IPS-18c (cell line): ENCODE data around the gene FXYD2.
"Not testable (repeated sequence)": the region's sequence is repeated elsewhere in the genome, so short reads cannot be mapped to it uniquely, and the experiment has no call there.

ENCODE experiments used
- H3K4me3 ChIP-seq: 2 replicates; pipeline ENCODE4 v1.7.0; 2013; ENCODE audit warnings: low read depth, mild to moderate bottlenecking, low read length, moderate library complexity; ENCODE audit not compliant: insufficient read depth
- H3K9me3 ChIP-seq: one replicate; pipeline ENCODE4 v1.6.1; 2013; ENCODE audit warnings: mild to moderate bottlenecking, low read length, moderate library complexity; ENCODE audit not compliant: control insufficient read depth, insufficient read depth

Gene FXYD2

GRCh38 chr11:117817368-117818040 is 7.0 kb downstream of the FXYD2 start:
- no peak overlapping the region for H3K4me3 ChIP-seq
- no peaks in the 10 kb centered on the region for H3K9me3 ChIP-seq

GRCh38 chr11:117816846-117817367 is 7.6 kb downstream of the FXYD2 start:
- no peaks in the 10 kb centered on the region for H3K9me3 ChIP-seq
- no peak overlapping the region; the same call in 1 of the 2 replicates for H3K4me3 ChIP-seq

GRCh38 chr11:117816151-117816741 is 8.3 kb downstream of the FXYD2 start:
- Histone ChIP-seq H3K9me3 (no peaks in the 10 kb centered on the region), H3K4me3 (no peak overlapping the region)

GRCh38 chr11:117815262-117815803 is 9.2 kb downstream of the FXYD2 start:
- Histone ChIP-seq H3K9me3 (no peaks in the 10 kb centered on the region), H3K4me3 (no peak overlapping the region)

GRCh38 chr11:117814766-117815261 is 9.7 kb downstream of the FXYD2 start:
- no peak overlapping the region; the same call in 1 of the 2 replicates for H3K4me3 ChIP-seq
- H3K9me3 ChIP-seq: no peaks in the 10 kb centered on the region

GRCh38 chr11:117814204-117814765 is 10.3 kb downstream of the FXYD2 start:
- Histone ChIP-seq H3K4me3 (no peak overlapping the region; the same call in 1 of the 2 replicates), H3K9me3 (no peaks in the 10 kb centered on the region)

- H3K4me3 ChIP-seq: not testable (repeated sequence)
Measured at GRCh38 chr11:117810056-117810451, 14.5 kb downstream of the FXYD2 start.

GRCh38 chr11:117809236-117810055 is 15.1 kb downstream of the FXYD2 start:
- Histone ChIP-seq H3K4me3 (no peak overlapping the region), H3K9me3 (no peaks in the 10 kb centered on the region)

More at GRCh38 chr11:117810056-117810451, 14.5 kb downstream of the FXYD2 start:
- H3K9me3 ChIP-seq: not testable (repeated sequence)

GRCh38 chr11:117808784-117809183 is 15.8 kb downstream of the FXYD2 start:
- Histone ChIP-seq H3K4me3 (no peak overlapping the region), H3K9me3 (no peaks in the 10 kb centered on the region)

- Histone ChIP-seq H3K9me3 (no peaks in the 10 kb centered on the region), H3K4me3 (no peak overlapping the region)
Measured at GRCh38 chr11:117807482-117808327, 16.8 kb downstream of the FXYD2 start.

- Histone ChIP-seq H3K9me3 (no peaks in the 10 kb centered on the region), H3K4me3 (no peak overlapping the region)
Measured at GRCh38 chr11:117806846-117807245, 17.7 kb downstream of the FXYD2 start.

- H3K9me3 ChIP-seq: no peaks in the 10 kb centered on the region
- no peak overlapping the region for H3K4me3 ChIP-seq
Measured at GRCh38 chr11:117805045-117805444, 19.5 kb downstream of the FXYD2 start.

- H3K4me3 ChIP-seq: no peak overlapping the region
Measured at GRCh38 chr11:117803896-117804295, 20.6 kb downstream of the FXYD2 start.

GRCh38 chr11:117799634-117800033 is 24.9 kb downstream of the FXYD2 start:
- H3K4me3 ChIP-seq: no peak overlapping the region
- peaks cover 4% of the 10 kb centered on the region for H3K9me3 ChIP-seq

More at GRCh38 chr11:117803896-117804295, 20.6 kb downstream of the FXYD2 start:
- H3K9me3 ChIP-seq: no peaks in the 10 kb centered on the region

- Histone ChIP-seq H3K4me3 (peak within 1 kb of the TSS; percentile 52), H3K9me3 (peaks cover 4% of the 10 kb centered on the region)
Measured at GRCh38 chr11:117796872-117797529, 27.5 kb downstream of the FXYD2 start, which contains the start of gene DSCAML1. Gene DSCAML1, minus strand, starts transcription at chr11:117797216. Its CDS starts 137 bp downstream, at chr11:117797079.

- Histone ChIP-seq H3K9me3 (peaks cover 4% of the 10 kb centered on the region), H3K4me3 (peak overlapping the region; percentile 52)
Measured at GRCh38 chr11:117796456-117796871, 28.1 kb downstream of the FXYD2 start.
